Heart left ventricle (tissue), 16 donors: Measurements from ENCODE around the gene POU2AF2. TPM values are rescaled to one million over a fixed set of nuclear protein-coding genes. Genes with fewer than 3 reads are reported as not detected.
A peak's percentile ranks its signal among the peaks of the same experiment; 100 is the strongest.
"Not testable (repeated sequence)": the region's sequence is repeated elsewhere in the genome, so short reads cannot be mapped to it uniquely, and the experiment has no call there.

Experiments
- ATAC-seq, 4 donors: fragments of 200-7000 bp; cut with Tn5 transposase; one replicate each; pipeline ENCODE4 v1.9.1; 2020 to 2022; ENCODE audit warnings: moderate library complexity in 4 of 4, mild to moderate bottlenecking in 3 of 4, moderate number of reproducible peaks in 1 of 4
- DNase-seq, 5 donors: peaks; one replicate each; pipeline ENCODE4 v3.0.0-alpha.2; 2020
- H3K27ac ChIP-seq, 12 donors: fragments of 200-600 bp; sonication (generic) in 4 of 12; one replicate each; pipeline versions ENCODE4 v1.5.0 to v1.8.0; 2016 to 2022; ENCODE audit warnings: mild to moderate bottlenecking in 2 of 12
- H3K27me3 ChIP-seq, 9 donors: fragments of 200-600 bp; sonication (generic) in 2 of 9; one replicate each; pipeline versions ENCODE4 v1.5.1 to v1.8.0; 2016 to 2022; ENCODE audit warnings: mild to moderate bottlenecking in 3 of 9
- H3K36me3 ChIP-seq, 9 donors: fragments of 200-600 bp; sonication (generic) in 2 of 9; one replicate each; pipeline versions ENCODE4 v1.5.0 to v1.8.0; 2018 to 2022; ENCODE audit warnings: mild to moderate bottlenecking in 2 of 9
- H3K4me1 ChIP-seq, 12 donors: fragments of 200-600 bp; sonication (generic) in 4 of 12; one replicate each; pipeline versions ENCODE4 v1.5.0 to v1.8.0; 2016 to 2022; ENCODE audit warnings: mild to moderate bottlenecking in 3 of 12
- H3K4me3 ChIP-seq, 12 donors: fragments of 200-600 bp; sonication (generic) in 4 of 12; one replicate each; pipeline versions ENCODE4 v1.5.0 to v1.8.0; 2017 to 2022; ENCODE audit warnings: mild to moderate bottlenecking in 9 of 12, moderate library complexity in 4 of 12
- H3K9me3 ChIP-seq, 12 donors: fragments of 200-600 bp; sonication (generic) in 4 of 12; one replicate each; pipeline versions ENCODE4 v1.5.0 to v1.8.0; 2016 to 2022; ENCODE audit warnings: mild to moderate bottlenecking in 1 of 12
- CTCF ChIP-seq, 12 donors: fragments of 200-600 bp; sonication (generic) in 4 of 12; IDR thresholded peaks; one replicate each; pipeline versions ENCODE4 v1.5.0 to v1.8.0; 2018 to 2022; ENCODE audit warnings: antibody characterized with exemption in 12 of 12, mild to moderate bottlenecking in 5 of 12
- POLR2A ChIP-seq, 2 donors: fragments of 450-650 bp; IDR thresholded peaks; one replicate each; pipeline ENCODE4 v1.6.1; 2017; ENCODE audit warnings: antibody characterized with exemption in 2 of 2, mild to moderate bottlenecking in 2 of 2, moderate library complexity in 2 of 2
- WGBS, 4 donors: extraction: QIAGEN DNeasy Blood & Tissue Kit in 2 of 4; methylation state at CpG; one replicate each; pipeline versions ENCODE4 v1.1.5 to v1.1.7; 2013 to 2018; 5-methylcytosine and 5-hydroxymethylcytosine counted together
- intact Hi-C, 10 donors: fragments of 100-400 bp; cut with DNase I; formaldehyde crosslinking; loops; one replicate each; pipeline versions ENCODE4 v1.11.1 to v1.14.2; 2022
- polyA plus RNA-seq, 2 donors: library from polyadenylated mRNA; stranded (reverse); fragments of 200-250 nt; gene quantifications; one replicate each; pipeline ENCODE4 v1.2.3, GENCODE V29; 2013
- total RNA-seq, 9 donors: library from RNA; depleted of rRNA in 2 of 9; stranded (reverse); fragments of >200 nt in 2 of 9; fragmentation: NEBNext Ultra II Directional in 3 of 9; extraction: Animal tissue kit (Norgen Biotek cat#: 25700) in 3 of 9; gene quantifications; one replicate each; pipeline versions ENCODE4 v1.1.0 to v1.2.4, GENCODE V29; 2016 to 2023
- donor health status: ischemic (EF 13 %, LVEDD 7.1; RV severe dilation, severe dysfunction).
- donor health status: healthy with polysubstance abuse.
- donor health status: DM: no; HTN: yes; CAD: no.
- donor health status: DM: no; HTN: no; CAD: no.
- donor health status: ischemic (EF 25% LVEDD 6.9; RV normal size, moderate dysfunction).
- donor health status: ischemic (EF 25% LVEDD 5.7; RV mildly dilated, moderate dysfunction).
- donor health status: healthy.
- donor health status: DM: yes; HTN: yes; CAD: no.
- donor health status: ischemic (EF 35%, LVEDD 5.7; RV mildly dilated, moderate dysfunction).
- donor health status: nonischemic (EF 11% LVEDD 7.7; RV severe dilation, severe dysfunction).
- donor health status: DM: yes; HTN: yes; CAD: no.
- donor health status: PGD.
- donor health status: ischemic (EF 29% LVEDD 5.4; RV normal size, mild dysfunction).
- donor health status: nonischemic (EF 23%, LVEDD 6.1; RV moderate dilation, normal function).

Gene POU2AF2
- total and polyA plus RNA-seq, 11 donors = not detected

- intact Hi-C loops = no loop called here
- ATAC-seq (no peak), DNase-seq (no peak)
- 76 to 88% (median 83%) methylated on average over 6 of the region's 6 CpGs for WGBS, 4 donors
- Histone ChIP-seq H3K27me3 (peaks cover 0 to 16% (median 3%) of the 10 kb centered on the region in 9 donors), H3K27ac (no peak overlapping the region), H3K9me3 (peaks cover 0 to 4% (median 0%) of the 10 kb centered on the region in 12 donors), H3K4me3 (no peak overlapping the region), H3K36me3 (no peaks in the 10 kb centered on the region), H3K4me1 (peaks cover 0 to 3% (median 0%) of the 10 kb centered on the region in 12 donors)
- TF ChIP-seq CTCF (IDR thresholded peaks at IDR 0.05) (no peak), POLR2A (IDR thresholded peaks at IDR 0.05) (no peak)
Measured at GRCh38 chr11:111310723-111311122, 65.2 kb downstream of the POU2AF2 start.

- intact Hi-C loops = no loop called here
- ATAC-seq (no peak), DNase-seq (no peak)
- Histone ChIP-seq H3K27me3 (peaks cover 0 to 13% (median 0%) of the 10 kb centered on the region in 9 donors), H3K4me1 (peaks cover 0 to 3% (median 0%) of the 10 kb centered on the region in 12 donors), H3K4me3 (no peak overlapping the region), H3K27ac (no peak overlapping the region), H3K9me3 (peaks cover 0 to 4% (median 0%) of the 10 kb centered on the region in 12 donors), H3K36me3 (no peaks in the 10 kb centered on the region)
- 65 to 75% (median 72%) methylated on average over 1 of the region's 1 CpG for WGBS, 4 donors
- TF ChIP-seq CTCF (IDR thresholded peaks at IDR 0.05) (no peak), POLR2A (IDR thresholded peaks at IDR 0.05) (no peak)
Measured at GRCh38 chr11:111312076-111312475, 66.6 kb downstream of the POU2AF2 start.

DNA sequence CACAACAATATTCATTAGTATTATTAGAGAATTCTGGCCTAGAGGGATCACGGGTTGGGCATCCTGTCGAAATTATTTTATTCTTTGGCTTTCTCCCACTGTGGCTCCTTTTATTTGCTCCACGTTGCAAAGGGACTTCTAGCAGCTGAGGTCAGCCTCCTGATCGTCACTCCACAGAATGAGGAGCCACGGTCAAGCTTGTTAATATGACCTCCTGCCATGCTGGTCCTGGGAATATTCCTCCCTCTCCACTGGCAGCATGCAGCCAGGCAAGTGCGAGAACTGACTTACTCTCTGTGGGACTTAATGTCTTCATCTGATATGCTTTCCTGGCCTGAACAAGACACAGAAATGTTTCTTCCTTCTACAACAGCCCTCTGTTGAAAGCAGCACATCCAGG lies 73.8 kb downstream of the POU2AF2 start:
- Histone ChIP-seq H3K27me3 (no peaks in the 10 kb centered on the region), H3K36me3 (no peaks in the 10 kb centered on the region), H3K9me3 (peaks cover 0 to 4% (median 0%) of the 10 kb centered on the region in 12 donors), H3K27ac (no peak overlapping the region), H3K4me3 (no peak overlapping the region), H3K4me1 (peaks cover 0 to 8% (median 0%) of the 10 kb centered on the region in 12 donors)
- DNase-seq (no peak), ATAC-seq (no peak)
- WGBS, 4 donors = 71 to 84% (median 78%) methylated on average over 6 of the region's 6 CpGs
- no peak for TF ChIP-seq POLR2A (IDR thresholded peaks at IDR 0.05)
- intact Hi-C loops = no loop called here

- ATAC-seq, H3K9me3 ChIP-seq, H3K36me3 ChIP-seq, intact Hi-C loops, DNase-seq, H3K27me3 ChIP-seq, H3K27ac ChIP-seq, H3K4me3 ChIP-seq: not testable (repeated sequence)
- H3K4me1 ChIP-seq = peaks cover 0 to 11% (median 0%) of the 10 kb centered on the region in 12 donors
- 81 to 84% (median 81%) methylated on average over 6 of the region's 6 CpGs for WGBS, 4 donors
Measured at GRCh38 chr11:111320199-111320598, 74.7 kb downstream of the POU2AF2 start.

DNA sequence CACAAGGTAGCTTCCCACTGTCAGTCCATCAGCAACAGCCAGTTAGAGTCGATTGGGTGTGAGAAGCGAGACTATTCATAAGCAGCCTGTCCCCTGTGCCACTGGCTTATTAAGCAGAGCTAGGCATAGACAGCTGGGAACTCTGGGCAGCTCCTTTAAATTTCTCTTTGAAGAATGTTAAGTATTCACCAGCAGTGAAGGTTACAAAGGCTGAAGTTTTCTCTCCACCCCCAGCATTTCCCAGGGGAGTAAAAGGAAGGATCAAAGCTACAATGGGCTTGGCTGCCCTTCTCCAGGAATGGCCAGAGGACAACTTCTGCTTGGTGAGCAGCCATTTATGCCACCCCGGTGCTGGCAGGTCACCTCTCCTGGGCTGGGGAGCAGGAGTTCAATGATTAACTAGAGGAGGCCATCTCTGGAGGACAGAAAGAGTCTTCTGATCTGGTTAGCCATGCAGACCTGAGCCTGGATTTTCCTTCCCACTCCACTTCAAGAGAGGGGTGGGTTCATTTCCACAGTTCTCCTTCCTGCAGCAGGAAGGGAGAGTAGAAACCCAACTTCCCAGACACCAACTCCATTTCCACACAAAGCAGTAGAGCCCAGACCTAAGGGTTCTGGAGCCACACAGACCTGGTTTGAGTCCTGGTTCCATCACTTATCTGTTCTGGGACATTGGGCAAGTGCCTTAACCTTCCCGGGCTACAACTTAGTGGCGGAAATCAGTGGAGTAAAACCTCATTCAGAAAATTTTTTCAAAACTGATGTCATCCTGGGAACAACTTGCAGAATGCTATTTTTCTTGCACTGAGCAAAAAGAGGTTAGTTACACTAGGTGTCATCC lies 75.4 kb downstream of the POU2AF2 start:
- no peak overlapping the region for H3K27ac ChIP-seq
- no peaks in the 10 kb centered on the region for H3K27me3 ChIP-seq
- WGBS, 4 donors = 60 to 79% (median 74%) methylated on average over 5 of the region's 5 CpGs
- peaks cover 0 to 11% (median 0%) of the 10 kb centered on the region in 12 donors for H3K4me1 ChIP-seq
- H3K9me3 ChIP-seq = no peaks in the 10 kb centered on the region
- peak in 2 of 4 donors; percentile 41 to 46 for ATAC-seq
- TF ChIP-seq CTCF (IDR thresholded peaks at IDR 0.05) (no peak), POLR2A (IDR thresholded peaks at IDR 0.05) (no peak)
- no peak for DNase-seq
- H3K4me3 ChIP-seq = no peak overlapping the region
- intact Hi-C loops = no loop called here
- H3K36me3 ChIP-seq = no peaks in the 10 kb centered on the region
